Parathyroid adenoma (tissue), 2 donors: Measurements from ENCODE around the gene TDRD12.
"Not testable (repeated sequence)": the region's sequence is repeated elsewhere in the genome, so short reads cannot be mapped to it uniquely, and the experiment has no call there.

Experiments
- H2AFZ ChIP-seq: fragments of 300-600 bp; sonication (generic); one replicate; pipeline ENCODE4 v1.7.0; 2017; ENCODE audit warnings: antibody characterized with exemption, mild to moderate bottlenecking
- H3K27ac ChIP-seq: fragments of 300-600 bp; sonication (generic); one replicate; pipeline ENCODE4 v1.7.0; 2017
- H3K27me3 ChIP-seq: fragments of 300-600 bp; sonication (generic); one replicate; pipeline ENCODE4 v1.7.0; 2017; ENCODE audit warnings: low read length; ENCODE audit not compliant: control insufficient read depth, insufficient read depth
- H3K36me3 ChIP-seq: fragments of 300-600 bp; sonication (generic); one replicate; pipeline ENCODE4 v1.7.0; 2017; ENCODE audit warnings: low read length; ENCODE audit not compliant: control insufficient read depth, insufficient read depth
- H3K4me1 ChIP-seq: fragments of 300-600 bp; sonication (generic); one replicate; pipeline ENCODE4 v1.7.0; 2017; ENCODE audit warnings: control low read depth
- H3K4me2 ChIP-seq: fragments of 300-600 bp; sonication (generic); one replicate; pipeline ENCODE4 v1.7.0; 2017; ENCODE audit warnings: low read length
- H3K4me3 ChIP-seq: fragments of 300-600 bp; sonication (generic); one replicate; pipeline ENCODE4 v1.7.0; 2017; ENCODE audit warnings: low read depth, low read length
- H3K79me2 ChIP-seq: fragments of 300-600 bp; sonication (generic); one replicate; pipeline ENCODE4 v1.7.0; 2017; ENCODE audit warnings: control low read depth
- H3K9ac ChIP-seq: fragments of 300-600 bp; sonication (generic); one replicate; pipeline ENCODE4 v1.7.0; 2017; ENCODE audit warnings: mild to moderate bottlenecking
- H3K9me3 ChIP-seq: fragments of 300-600 bp; sonication (generic); one replicate; pipeline ENCODE4 v1.7.0; 2017; ENCODE audit warnings: low read length; ENCODE audit not compliant: control insufficient read depth
- TF ChIP-seq, protein P1 (sequence below): fragments of 300-600 bp; sonication (generic); IDR thresholded peaks from one replicate; pipeline ENCODE4 v1.7.0; 2017; ENCODE audit warnings: antibody characterized with exemption, mild to moderate bottlenecking
- donor health status: primary hyperparathyroidism.

The TDRD12 gene

DNA sequence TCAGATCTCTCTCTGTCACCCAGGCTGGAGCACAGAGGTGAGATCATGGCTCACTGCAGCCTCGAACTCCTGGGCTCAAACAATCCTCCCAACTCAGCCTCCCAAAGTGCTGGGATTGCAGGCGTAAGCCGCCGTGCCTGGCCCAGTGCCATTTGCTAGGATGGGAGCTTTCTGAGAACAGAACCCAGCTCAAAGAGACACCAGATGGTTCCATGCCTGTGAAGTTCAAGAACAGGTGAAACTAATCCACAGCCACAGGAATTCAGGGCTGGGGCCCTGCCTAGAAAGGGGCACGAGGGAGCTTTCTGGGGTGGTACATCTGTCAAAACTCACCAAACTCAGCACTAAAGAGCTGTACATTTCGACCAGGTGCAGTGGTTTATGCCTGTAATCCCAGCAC lies 145.8 kb downstream of the TDRD12 start:
- Histone ChIP-seq H3K27ac (no peak overlapping the region), H3K9me3 (no peaks in the 10 kb centered on the region), H3K4me3 (no peak overlapping the region), H3K9ac (no peak overlapping the region), H3K4me1 (no peaks in the 10 kb centered on the region), H3K36me3 (no peaks in the 10 kb centered on the region), H3K27me3 (no peaks in the 10 kb centered on the region), H3K79me2 (no peaks in the 10 kb centered on the region), H3K4me2 (no peak overlapping the region), H2AFZ (no peak overlapping the region)
- TF ChIP-seq, protein P1, sequence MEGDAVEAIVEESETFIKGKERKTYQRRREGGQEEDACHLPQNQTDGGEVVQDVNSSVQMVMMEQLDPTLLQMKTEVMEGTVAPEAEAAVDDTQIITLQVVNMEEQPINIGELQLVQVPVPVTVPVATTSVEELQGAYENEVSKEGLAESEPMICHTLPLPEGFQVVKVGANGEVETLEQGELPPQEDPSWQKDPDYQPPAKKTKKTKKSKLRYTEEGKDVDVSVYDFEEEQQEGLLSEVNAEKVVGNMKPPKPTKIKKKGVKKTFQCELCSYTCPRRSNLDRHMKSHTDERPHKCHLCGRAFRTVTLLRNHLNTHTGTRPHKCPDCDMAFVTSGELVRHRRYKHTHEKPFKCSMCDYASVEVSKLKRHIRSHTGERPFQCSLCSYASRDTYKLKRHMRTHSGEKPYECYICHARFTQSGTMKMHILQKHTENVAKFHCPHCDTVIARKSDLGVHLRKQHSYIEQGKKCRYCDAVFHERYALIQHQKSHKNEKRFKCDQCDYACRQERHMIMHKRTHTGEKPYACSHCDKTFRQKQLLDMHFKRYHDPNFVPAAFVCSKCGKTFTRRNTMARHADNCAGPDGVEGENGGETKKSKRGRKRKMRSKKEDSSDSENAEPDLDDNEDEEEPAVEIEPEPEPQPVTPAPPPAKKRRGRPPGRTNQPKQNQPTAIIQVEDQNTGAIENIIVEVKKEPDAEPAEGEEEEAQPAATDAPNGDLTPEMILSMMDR, result no peak

DNA sequence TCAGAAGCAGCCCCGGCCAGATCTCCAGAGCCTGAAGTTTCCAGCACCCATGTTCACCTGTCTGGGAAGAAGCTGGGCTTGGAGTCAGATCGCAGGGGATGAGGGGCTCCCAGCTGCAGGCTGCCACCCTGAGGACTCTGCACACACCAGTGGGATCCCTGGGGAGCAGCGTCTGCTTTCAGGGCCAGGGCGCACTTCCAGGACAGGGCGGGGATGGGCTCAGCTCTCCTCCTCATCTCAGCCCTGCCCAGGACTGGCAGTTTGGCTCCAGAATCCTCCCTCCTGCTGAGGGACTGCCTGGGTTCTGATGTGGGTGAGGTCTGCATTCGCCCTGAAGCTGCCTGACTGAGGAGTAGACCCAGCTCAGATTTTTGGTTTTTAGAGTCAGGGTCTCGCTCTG lies 146.5 kb downstream of the TDRD12 start:
- H3K9me3 ChIP-seq, result no peaks in the 10 kb centered on the region
- H3K4me1 ChIP-seq, result no peaks in the 10 kb centered on the region
- H3K36me3 ChIP-seq, result no peaks in the 10 kb centered on the region
- H2AFZ ChIP-seq, result no peak overlapping the region
- no peak overlapping the region for H3K27ac ChIP-seq
- no peak overlapping the region for H3K9ac ChIP-seq
- H3K79me2 ChIP-seq, result no peaks in the 10 kb centered on the region
- no peak overlapping the region for H3K4me2 ChIP-seq
- H3K4me3 ChIP-seq, result no peak overlapping the region
- no peaks in the 10 kb centered on the region for H3K27me3 ChIP-seq
- TF ChIP-seq, protein P1, result no peak

- Histone ChIP-seq H3K4me3 (no peak overlapping the region), H3K27ac (no peak overlapping the region), H3K27me3 (no peaks in the 10 kb centered on the region), H2AFZ (no peak overlapping the region), H3K9ac (no peak overlapping the region), H3K36me3 (no peaks in the 10 kb centered on the region), H3K4me2 (no peak overlapping the region), H3K79me2 (no peaks in the 10 kb centered on the region), H3K4me1 (no peaks in the 10 kb centered on the region), H3K9me3 (no peaks in the 10 kb centered on the region)
- TF ChIP-seq, protein P1, result no peak
Observed at GRCh38 chr19:32866564-32867265, 147.1 kb downstream of the TDRD12 start.

- not testable (repeated sequence) for H3K4me1 ChIP-seq, H3K9me3 ChIP-seq, H3K27ac ChIP-seq, H3K4me2 ChIP-seq, H2AFZ ChIP-seq, H3K4me3 ChIP-seq, H3K9ac ChIP-seq, H3K27me3 ChIP-seq, H3K79me2 ChIP-seq, H3K36me3 ChIP-seq
Observed at GRCh38 chr19:32867436-32867835, 147.9 kb downstream of the TDRD12 start.

DNA sequence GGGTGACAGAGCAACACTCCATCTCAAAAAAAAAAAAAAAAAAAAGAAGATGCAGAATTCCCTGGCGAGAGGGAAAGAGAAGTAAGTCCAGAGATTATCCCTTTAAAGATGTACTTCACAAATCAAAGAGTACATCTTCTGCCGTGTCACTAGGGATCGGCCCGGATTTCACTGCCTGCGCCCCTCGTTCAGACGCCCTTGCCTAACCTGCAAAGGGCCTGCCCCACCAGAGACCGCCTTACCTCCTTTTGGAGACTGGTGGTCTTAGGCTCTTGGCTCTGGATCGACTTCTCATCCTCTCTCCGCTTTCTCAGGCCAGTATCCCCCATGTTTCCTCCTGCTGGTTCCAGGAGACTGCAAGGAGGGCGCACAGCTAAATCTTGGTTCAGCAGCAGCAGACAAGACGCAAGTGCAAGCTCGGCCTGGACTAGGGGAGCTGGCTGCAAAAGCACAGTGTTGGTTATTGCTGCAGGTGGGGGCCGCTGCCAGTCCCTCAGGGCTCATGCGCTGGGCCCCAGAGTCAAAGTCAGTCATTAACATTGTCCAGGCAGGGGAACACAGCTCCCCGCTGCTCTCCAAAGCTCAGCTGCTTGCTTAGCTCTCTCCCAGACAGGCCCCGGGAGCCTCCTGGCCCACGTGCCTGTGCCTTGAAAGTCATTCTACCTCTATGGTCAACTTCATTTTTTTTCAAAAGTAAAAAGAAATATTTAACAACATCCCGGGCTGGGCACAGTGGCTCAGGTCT lies 148.8 kb downstream of the TDRD12 start:
- no peak overlapping the region for H3K9ac ChIP-seq
- TF ChIP-seq, protein P1, result no peak
- H3K27me3 ChIP-seq, result no peaks in the 10 kb centered on the region
- no peak overlapping the region for H3K27ac ChIP-seq
- H2AFZ ChIP-seq, result no peak overlapping the region
- H3K36me3 ChIP-seq, result no peaks in the 10 kb centered on the region
- no peak overlapping the region for H3K4me3 ChIP-seq
- H3K79me2 ChIP-seq, result no peaks in the 10 kb centered on the region
- no peaks in the 10 kb centered on the region for H3K4me1 ChIP-seq
- no peaks in the 10 kb centered on the region for H3K9me3 ChIP-seq
- no peak overlapping the region for H3K4me2 ChIP-seq
